ENCODE results near the gene SLC9B2. TPM values are rescaled to one million over a fixed set of nuclear protein-coding genes. Genes with fewer than 3 reads are reported as not detected.

The SLC9B2 gene
- total RNA-seq, 2 donors from 2014 or later = 10.1 to 14.8 TPM

- H3K36me3 ChIP-seq (replicated peaks in 1 of 2; ENCODE audit: insufficient read depth in 1 of 2, low read depth in 2 of 2) = no peaks in the 10 kb centered on the region
- 41 to 45% methylated on average over 8 of the region's 8 CpGs for WGBS, 2 donors
- intact Hi-C loops (cut with DNase I) = no loop called here
- H3K4me1 ChIP-seq = peaks cover 18% of the 10 kb centered on the region
- peak; percentile 33 to 51 (median 49) for DNase-seq
- H3K4me3 ChIP-seq = no peak overlapping the region
- H3K9me3 ChIP-seq = no peaks in the 10 kb centered on the region
- no peaks in the 10 kb centered on the region for H3K27me3 ChIP-seq
- ATAC-seq = no peak
- no peak for TF ChIP-seq POLR2A (IDR thresholded peaks at IDR 0.05)
- TF ChIP-seq, protein P1, sequence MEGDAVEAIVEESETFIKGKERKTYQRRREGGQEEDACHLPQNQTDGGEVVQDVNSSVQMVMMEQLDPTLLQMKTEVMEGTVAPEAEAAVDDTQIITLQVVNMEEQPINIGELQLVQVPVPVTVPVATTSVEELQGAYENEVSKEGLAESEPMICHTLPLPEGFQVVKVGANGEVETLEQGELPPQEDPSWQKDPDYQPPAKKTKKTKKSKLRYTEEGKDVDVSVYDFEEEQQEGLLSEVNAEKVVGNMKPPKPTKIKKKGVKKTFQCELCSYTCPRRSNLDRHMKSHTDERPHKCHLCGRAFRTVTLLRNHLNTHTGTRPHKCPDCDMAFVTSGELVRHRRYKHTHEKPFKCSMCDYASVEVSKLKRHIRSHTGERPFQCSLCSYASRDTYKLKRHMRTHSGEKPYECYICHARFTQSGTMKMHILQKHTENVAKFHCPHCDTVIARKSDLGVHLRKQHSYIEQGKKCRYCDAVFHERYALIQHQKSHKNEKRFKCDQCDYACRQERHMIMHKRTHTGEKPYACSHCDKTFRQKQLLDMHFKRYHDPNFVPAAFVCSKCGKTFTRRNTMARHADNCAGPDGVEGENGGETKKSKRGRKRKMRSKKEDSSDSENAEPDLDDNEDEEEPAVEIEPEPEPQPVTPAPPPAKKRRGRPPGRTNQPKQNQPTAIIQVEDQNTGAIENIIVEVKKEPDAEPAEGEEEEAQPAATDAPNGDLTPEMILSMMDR (IDR thresholded peaks at IDR 0.05) = no peak
- peak overlapping the region; percentile 88 to 92 (median 91) for H3K27ac ChIP-seq
Observed at GRCh38 chr4:103018391-103019307, 57.9 kb downstream of the SLC9B2 start.

GRCh38 chr4:103012551-103012950 lies 64.0 kb downstream of the SLC9B2 start:
- ATAC-seq (peak; percentile 6), DNase-seq (no peak)
- H3K27ac ChIP-seq = peak overlapping the region; percentile 72 to 90 (median 82)
- H3K27me3 ChIP-seq = no peaks in the 10 kb centered on the region
- no peak for TF ChIP-seq POLR2A (IDR thresholded peaks at IDR 0.05)
- TF ChIP-seq, protein P1 (IDR thresholded peaks at IDR 0.05) = no peak
- no peaks in the 10 kb centered on the region for H3K9me3 ChIP-seq
- intact Hi-C loops (cut with DNase I) = no loop called here
- H3K4me3 ChIP-seq = no peak overlapping the region
- H3K36me3 ChIP-seq (replicated peaks in 1 of 2; ENCODE audit: insufficient read depth in 1 of 2, low read depth in 2 of 2) = no peaks in the 10 kb centered on the region
- peaks cover 25% of the 10 kb centered on the region for H3K4me1 ChIP-seq

- 29 to 38% methylated on average over 1 of the region's 1 CpG for WGBS, 2 donors
- Histone ChIP-seq H3K27ac (peak overlapping the region; percentile 72 to 90 (median 82)), H3K27me3 (no peaks in the 10 kb centered on the region), H3K4me3 (no peak overlapping the region), H3K36me3 (replicated peaks in 1 of 2; ENCODE audit: insufficient read depth in 1 of 2, low read depth in 2 of 2) (no peaks in the 10 kb centered on the region), H3K4me1 (peaks cover 25% of the 10 kb centered on the region), H3K9me3 (no peaks in the 10 kb centered on the region)
- peak; percentile 61 for ATAC-seq
- TF ChIP-seq POLR2A (IDR thresholded peaks at IDR 0.05) = no peak
- TF ChIP-seq, protein P1 (IDR thresholded peaks at IDR 0.05) = no peak
- intact Hi-C loops (cut with DNase I) = no loop called here
- peak in 2 of 4 donors; percentile 44 to 53 for DNase-seq
Observed at GRCh38 chr4:103012060-103012459, 64.5 kb downstream of the SLC9B2 start.

- ATAC-seq = peak; percentile 92
- Histone ChIP-seq H3K27ac (peak overlapping the region; percentile 72 to 90 (median 82)), H3K27me3 (no peaks in the 10 kb centered on the region), H3K4me3 (no peak overlapping the region), H3K9me3 (no peaks in the 10 kb centered on the region), H3K4me1 (peaks cover 25% of the 10 kb centered on the region), H3K36me3 (replicated peaks in 1 of 2; ENCODE audit: insufficient read depth in 1 of 2, low read depth in 2 of 2) (no peaks in the 10 kb centered on the region)
- WGBS, 2 donors = 63% methylated on average over 4 of the region's 4 CpGs
- DNase-seq = peak; percentile 78 to 93 (median 88)
- intact Hi-C loops (cut with DNase I) = no loop called here
- TF ChIP-seq, protein P1 (IDR thresholded peaks at IDR 0.05) = peak in 3 of 7 experiments; percentile 26 to 37 (median 37)
- TF ChIP-seq POLR2A (IDR thresholded peaks at IDR 0.05) = peak in 2 of 3 donors; percentile 13 to 46
Observed at GRCh38 chr4:103011378-103012025, 65.1 kb downstream of the SLC9B2 start.

All from body of pancreas (tissue), 4 donors.